HFFc6 (cell line): ENCODE data around the gene TLE4. TPM values are rescaled to one million over a fixed set of nuclear protein-coding genes. Genes with fewer than 3 reads are reported as not detected.

Source experiments
- DNase-seq: peaks from one replicate; pipeline ENCODE4 v3.0.0-alpha.2; 2018
- H3K27ac Mint-ChIP-seq: 2 replicates; pipeline ENCODE4 v1.8.0; 2020; ENCODE audit warnings: mild to moderate bottlenecking, mixed read lengths
- H3K27me3 Mint-ChIP-seq: 2 replicates; pipeline ENCODE4 v1.8.0; 2021; ENCODE audit warnings: mild to moderate bottlenecking, moderate library complexity, mixed read lengths; ENCODE audit not compliant: insufficient read depth
- H3K36me3 Mint-ChIP-seq: 2 replicates; pipeline ENCODE4 v1.8.0; 2021; ENCODE audit warnings: low read depth, mixed read lengths
- H3K4me1 Mint-ChIP-seq: 2 replicates; pipeline ENCODE4 v1.8.0; 2020; ENCODE audit warnings: low read depth, mixed read lengths
- H3K4me3 Mint-ChIP-seq: 2 replicates; pipeline ENCODE4 v1.8.0; 2020; ENCODE audit warnings: mild to moderate bottlenecking, moderate library complexity, mixed read lengths
- H3K9me3 Mint-ChIP-seq: 2 replicates; pipeline ENCODE4 v1.8.0; 2020; ENCODE audit warnings: mild to moderate bottlenecking, mixed read lengths
- CTCF ChIP-seq: fragments of 200-600 bp; sonication (generic); IDR thresholded peaks from 2 replicates; pipeline ENCODE4 v1.5.0; 2021; ENCODE audit warnings: antibody characterized with exemption, mild to moderate bottlenecking
- total RNA-seq, 6 experiments: library from RNA; stranded (reverse); fragmentation: NEBNext Ultra II Directional; extraction: Animal tissue kit (Norgen Biotek cat#: 25700); gene quantifications; 2 replicates in 1 of 6; 3 replicates in 5 of 6; pipeline ENCODE4 v1.2.3, GENCODE V29; 2021

Gene TLE4
- total RNA-seq, 6 experiments from 2014 or later = 126 to 186 (median 139) TPM

- Mint-ChIP-seq H3K27ac (peak overlapping the region; percentile 55), H3K4me1 (peaks cover 97% of the 10 kb centered on the region), H3K27me3 (peaks cover 29% of the 10 kb centered on the region), H3K36me3 (peaks cover 63% of the 10 kb centered on the region), H3K4me3 (no peak overlapping the region; the same call in 1 of the 2 replicates), H3K9me3 (peaks cover 4% of the 10 kb centered on the region; the same call in 1 of the 2 replicates)
- TF ChIP-seq CTCF = no peak
- no peak for DNase-seq
Observed at GRCh38 chr9:79691496-79691895, 119.7 kb downstream of the TLE4 start.

GRCh38 chr9:79692857-79693571 lies 121.2 kb downstream of the TLE4 start:
- no peak for DNase-seq
- no peak for TF ChIP-seq CTCF
- peaks cover 4% of the 10 kb centered on the region; the same call in 1 of the 2 replicates for H3K9me3 Mint-ChIP-seq
- peaks cover 26% of the 10 kb centered on the region for H3K27me3 Mint-ChIP-seq
- H3K36me3 Mint-ChIP-seq = peaks cover 56% of the 10 kb centered on the region
- peaks cover 97% of the 10 kb centered on the region for H3K4me1 Mint-ChIP-seq
- H3K27ac Mint-ChIP-seq = no peak overlapping the region; the same call in 1 of the 2 replicates
- H3K4me3 Mint-ChIP-seq = no peak overlapping the region

- H3K27ac Mint-ChIP-seq = peak overlapping the region; percentile 63
- 0 out of 2 replicates have a peak overlapping the region, but pooled peaks have one; percentile 39 for H3K4me3 Mint-ChIP-seq
Observed at GRCh38 chr9:79693750-79694149, 122.0 kb downstream of the TLE4 start.

GRCh38 chr9:79694208-79694607 lies 122.4 kb downstream of the TLE4 start:
- no peaks in the 10 kb centered on the region; the same call in 1 of the 2 replicates for H3K9me3 Mint-ChIP-seq
- peaks cover 49% of the 10 kb centered on the region for H3K36me3 Mint-ChIP-seq
- peaks cover 24% of the 10 kb centered on the region for H3K27me3 Mint-ChIP-seq
- no peak for DNase-seq
- TF ChIP-seq CTCF = no peak
- peak overlapping the region; percentile 63; the same call in 1 of the 2 replicates for H3K27ac Mint-ChIP-seq
- peak overlapping the region; percentile 39; the same call in 1 of the 2 replicates for H3K4me3 Mint-ChIP-seq
- H3K4me1 Mint-ChIP-seq = peaks cover 90% of the 10 kb centered on the region

More at GRCh38 chr9:79693750-79694149, 122.0 kb downstream of the TLE4 start:
- H3K27me3 Mint-ChIP-seq = peaks cover 26% of the 10 kb centered on the region
- peaks cover 92% of the 10 kb centered on the region for H3K4me1 Mint-ChIP-seq
- H3K9me3 Mint-ChIP-seq = peaks cover 4% of the 10 kb centered on the region; the same call in 1 of the 2 replicates
- H3K36me3 Mint-ChIP-seq = peaks cover 51% of the 10 kb centered on the region
- no peak for DNase-seq
- TF ChIP-seq CTCF = no peak

GRCh38 chr9:79694676-79695400 lies 123.1 kb downstream of the TLE4 start:
- Mint-ChIP-seq H3K27ac (peak overlapping the region; percentile 63), H3K36me3 (peaks cover 51% of the 10 kb centered on the region), H3K4me1 (peaks cover 90% of the 10 kb centered on the region), H3K27me3 (peaks cover 24% of the 10 kb centered on the region), H3K4me3 (peak overlapping the region; percentile 39; the same call in 1 of the 2 replicates), H3K9me3 (no peaks in the 10 kb centered on the region; the same call in 1 of the 2 replicates)
- peak; percentile 80 for DNase-seq
- no peak for TF ChIP-seq CTCF
